Activated CD8-positive, alpha-beta memory T cell treated with anti-CD3 and anti-CD28 coated beads for 1 hour (primary cell): ENCODE data around the gene PRR23E.

Experiments used
- DNase-seq, 2 donors: peaks; one replicate each; pipeline ENCODE4 v3.0.0-alpha.2; 2020; ENCODE audit warnings: low read depth in 1 of 2; ENCODE audit errors: extremely low read depth in 1 of 2

PRR23E gene

DNA sequence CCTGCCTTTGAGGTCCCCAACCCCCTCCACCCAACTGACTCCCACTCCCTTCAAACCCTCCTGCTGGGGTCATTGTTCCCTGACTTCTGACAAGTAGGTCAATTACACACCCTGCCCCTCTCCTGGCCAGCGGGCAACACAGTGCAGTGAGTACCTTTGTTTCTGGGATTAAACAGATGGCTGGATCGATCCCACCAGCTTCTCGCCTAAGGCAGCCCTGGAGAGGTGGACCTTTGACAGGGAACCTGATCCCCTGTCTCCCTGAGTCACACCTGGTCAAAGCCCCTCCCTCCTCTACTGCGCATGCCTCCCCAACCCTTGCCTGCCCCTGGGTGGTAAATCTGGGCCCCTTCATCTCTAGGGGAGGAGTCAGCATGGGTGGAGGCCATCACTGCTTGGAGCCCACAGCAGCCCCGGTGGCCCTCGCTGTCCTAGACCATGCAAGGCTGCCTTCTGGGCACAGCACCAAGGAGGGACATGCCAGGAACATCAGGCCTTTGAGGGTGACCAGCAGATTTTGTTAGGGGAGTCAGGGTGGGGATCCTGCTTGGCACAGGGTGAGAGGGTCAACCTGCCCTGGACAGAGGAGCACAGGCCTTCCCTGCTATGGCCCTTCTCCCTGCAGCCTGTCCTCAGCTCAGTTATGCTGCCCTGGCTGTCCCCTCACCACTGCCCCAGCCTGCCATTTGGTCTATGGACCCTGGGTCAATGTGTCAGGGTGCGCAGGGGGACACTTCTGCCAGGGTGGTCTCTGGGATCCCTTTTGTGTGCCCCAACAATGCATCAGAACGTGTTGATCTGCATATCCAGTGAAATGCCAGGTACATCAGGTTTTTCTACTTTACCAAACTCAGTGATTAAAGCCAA lies 9.8 kb upstream of the PRR23E start:
- DNase-seq = no peak

GRCh38 chr3:127183931-127184869 lies 8.7 kb upstream of the PRR23E start:
- no peak for DNase-seq

- DNase-seq = no peak
Measured at GRCh38 chr3:127184870-127185216, 8.1 kb upstream of the PRR23E start.

- DNase-seq = no peak
Measured at GRCh38 chr3:127185268-127185667, 7.7 kb upstream of the PRR23E start.

DNA sequence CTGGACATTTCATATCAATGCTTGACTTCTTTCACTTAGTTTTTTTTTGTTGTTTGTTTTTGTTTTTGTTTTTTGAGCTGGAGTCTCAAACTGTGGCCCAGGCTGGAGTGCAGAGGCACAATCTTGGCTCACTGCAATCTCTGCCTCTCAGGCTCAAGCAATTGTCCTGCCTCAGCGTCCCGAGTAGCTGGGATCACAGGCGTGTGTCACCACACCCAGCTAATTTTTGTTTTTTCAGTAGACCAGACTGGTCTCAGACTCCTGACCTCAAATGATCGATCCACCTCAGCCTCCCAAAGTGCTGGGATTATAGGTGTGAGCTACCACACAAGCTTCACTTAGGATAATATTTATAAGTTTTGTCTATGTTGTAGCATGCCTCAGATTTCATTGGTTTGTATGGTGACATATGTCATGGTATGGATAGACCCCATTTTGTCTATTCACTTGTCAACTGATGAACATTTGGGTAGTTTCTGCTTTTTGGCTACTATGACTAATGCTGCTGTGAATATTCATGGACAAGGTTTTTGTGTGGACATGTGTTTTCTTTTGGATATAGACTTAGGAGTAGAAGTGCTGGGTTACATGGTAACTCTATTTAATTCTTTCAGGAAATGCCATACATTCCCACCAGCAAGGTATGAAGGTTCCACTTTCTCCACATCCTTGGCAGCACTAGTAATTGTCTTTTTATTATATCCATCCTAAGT lies 6.8 kb upstream of the PRR23E start:
- DNase-seq = no peak

DNA sequence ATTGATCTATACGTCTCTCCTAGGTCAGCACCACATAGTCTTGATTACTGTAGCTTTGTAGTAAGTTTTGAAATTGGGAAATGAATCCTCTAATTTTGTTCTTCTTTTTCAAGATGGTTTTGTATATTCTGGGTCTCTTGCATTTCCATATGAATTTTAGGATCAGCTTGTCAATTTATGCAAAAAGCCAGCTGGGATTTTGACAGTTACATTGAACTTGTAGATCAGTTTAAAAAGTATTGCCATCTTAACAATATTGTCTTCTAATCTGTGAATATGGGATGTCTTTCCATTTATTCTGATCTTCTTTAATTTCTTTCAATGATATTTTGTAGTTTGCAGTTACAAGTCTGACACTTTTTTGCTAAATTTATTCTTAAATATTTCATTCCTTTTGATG lies 5.6 kb upstream of the PRR23E start:
- DNase-seq = no peak

DNA sequence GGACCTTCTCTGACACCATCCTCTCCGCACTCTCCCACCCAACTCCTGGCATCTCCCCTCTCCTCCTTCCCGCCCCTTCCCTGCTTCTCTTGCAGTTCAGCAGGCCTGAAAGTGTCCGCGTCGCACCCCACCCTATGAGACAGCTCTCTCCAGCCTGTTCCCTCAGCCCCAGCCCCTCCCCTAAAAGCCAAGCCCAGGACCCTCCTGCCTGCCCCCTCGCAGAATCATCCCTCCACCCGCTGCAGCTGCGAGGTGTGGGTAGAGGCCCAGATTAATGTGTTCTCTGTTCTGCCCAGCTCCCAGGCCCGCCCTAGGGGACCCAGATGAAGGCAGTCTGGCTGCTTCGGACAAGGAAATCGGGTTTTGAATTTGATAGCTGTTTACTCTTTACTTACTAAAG lies 410 bp downstream of the PRR23E start:
- no peak for DNase-seq

DNA sequence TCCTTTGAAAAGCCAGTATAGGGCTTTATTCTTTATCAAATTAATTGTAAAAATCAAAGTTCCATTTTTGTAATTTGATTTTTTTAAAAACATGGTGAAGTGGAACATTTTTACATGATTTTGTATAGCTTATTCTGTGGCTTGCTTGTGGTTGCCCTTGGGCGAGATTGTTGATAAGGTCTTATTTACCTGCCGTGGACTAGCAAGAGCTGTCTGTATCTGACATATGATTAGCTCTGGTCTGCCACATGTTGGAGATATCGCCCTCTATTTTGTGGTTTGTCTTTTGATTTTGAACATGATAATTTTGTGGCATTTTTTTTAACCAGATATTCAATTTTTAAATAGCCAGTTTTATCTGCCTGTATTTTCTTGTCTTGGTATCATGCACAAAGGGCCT lies 844 bp downstream of the PRR23E start:
- DNase-seq = no peak

- no peak for DNase-seq
Measured at GRCh38 chr3:127194601-127195187, 1.8 kb downstream of the PRR23E start.

GRCh38 chr3:127195417-127195816 lies 2.5 kb downstream of the PRR23E start:
- DNase-seq = no peak

DNA sequence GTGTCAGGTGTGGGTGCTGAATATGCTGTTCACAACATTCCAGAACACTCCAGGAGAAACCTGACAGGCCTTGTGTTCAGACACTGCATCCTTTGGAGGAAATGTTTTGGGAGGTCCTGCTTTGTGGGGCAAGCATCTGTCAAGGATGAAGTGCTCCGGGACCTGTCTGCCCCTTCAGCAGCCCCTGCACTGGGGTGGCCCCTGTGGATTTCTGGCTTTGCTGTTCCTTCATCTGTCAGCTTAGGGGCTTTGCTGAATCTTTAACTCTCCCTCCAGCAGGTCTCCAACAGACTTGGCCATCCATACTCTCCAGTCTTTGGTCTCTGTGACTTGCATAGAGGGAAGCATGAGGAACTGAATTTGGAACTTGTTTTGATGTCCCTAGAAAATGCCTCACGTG lies 3.1 kb downstream of the PRR23E start:
- DNase-seq = no peak

GRCh38 chr3:127196466-127197299 lies 3.8 kb downstream of the PRR23E start:
- no peak for DNase-seq

- DNase-seq = no peak
Measured at GRCh38 chr3:127197300-127198189, 4.6 kb downstream of the PRR23E start.

GRCh38 chr3:127200086-127200691 lies 7.3 kb downstream of the PRR23E start:
- no peak for DNase-seq

DNA sequence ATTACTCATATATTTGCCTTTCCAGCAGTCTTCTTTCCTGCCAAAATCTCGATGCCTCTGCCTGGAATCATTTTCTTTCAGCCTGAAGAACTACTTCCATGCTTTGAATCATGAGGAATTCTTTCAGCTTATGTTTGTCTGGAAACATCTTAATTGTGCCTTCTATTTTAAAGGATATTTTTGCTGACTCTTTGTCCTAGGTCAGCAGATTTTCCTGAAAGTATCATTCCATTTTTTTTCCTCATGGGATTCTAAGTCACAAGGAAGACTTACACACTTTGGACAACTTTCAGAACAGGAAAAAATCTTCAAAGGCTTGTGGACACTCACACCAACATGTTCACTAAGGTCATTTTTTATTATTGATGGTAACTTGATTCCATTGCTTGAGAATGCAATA lies 10.1 kb downstream of the PRR23E start:
- no peak for DNase-seq

GRCh38 chr3:127204841-127205582 lies 12.1 kb downstream of the PRR23E start:
- no peak for DNase-seq

GRCh38 chr3:127206154-127206553 lies 13.2 kb downstream of the PRR23E start:
- DNase-seq = no peak
